HepG2 (cell line): ENCODE results near the gene TTC28.

Experiments used
- CEBPB ChIP-seq: IDR thresholded peaks from 2 replicates; pipeline ENCODE4 v1.6.1; 2011; ENCODE audit warnings: low read depth, low read length, improper control_type of control experiment, borderline replicate concordance
- IKZF1 ChIP-seq: fragments of 450-650 bp; IDR thresholded peaks from 2 replicates; pipeline ENCODE4 v1.7.1; 2016
- ISL2 ChIP-seq: sonication (generic); formaldehyde crosslinking; IDR thresholded peaks from 2 replicates; pipeline ENCODE4 v1.5.0; 2020; ENCODE audit warnings: missing genetic modification reagents
- POLR2A ChIP-seq, 2 experiments: IDR thresholded peaks; 2 replicates each; pipeline ENCODE4 v1.6.1; 2011; ENCODE audit warnings: low read depth in 2 of 2, low read length in 2 of 2, mild to moderate bottlenecking in 1 of 2, moderate library complexity in 1 of 2; ENCODE audit not compliant: insufficient read depth in 1 of 2
- RBM22 ChIP-seq: fragments of 200-400 bp; formaldehyde crosslinking; optimal IDR thresholded peaks from 2 replicates; pipeline ENCODE3; 2017; ENCODE audit warnings: mild to moderate bottlenecking, low read length, moderate library complexity
- ZFYVE20 ChIP-seq: sonication (generic); formaldehyde crosslinking; IDR thresholded peaks from 2 replicates; pipeline ENCODE4 v1.8.0; 2023; ENCODE audit warnings: low read depth, mild to moderate bottlenecking, moderate library complexity, missing genetic modification reagents, borderline replicate concordance
- TF ChIP-seq, protein P1 (sequence below): sonication (generic); formaldehyde crosslinking; IDR thresholded peaks from 2 replicates; pipeline ENCODE4 v1.5.0; 2020; ENCODE audit warnings: mild to moderate bottlenecking, missing genetic modification reagents, moderate library complexity
- TF ChIP-seq, protein P2 (sequence below): sonication (generic); formaldehyde crosslinking; IDR thresholded peaks from 2 replicates; pipeline ENCODE4 v1.5.1; 2020; ENCODE audit warnings: mild to moderate bottlenecking, missing genetic modification reagents, moderate library complexity

DNA sequence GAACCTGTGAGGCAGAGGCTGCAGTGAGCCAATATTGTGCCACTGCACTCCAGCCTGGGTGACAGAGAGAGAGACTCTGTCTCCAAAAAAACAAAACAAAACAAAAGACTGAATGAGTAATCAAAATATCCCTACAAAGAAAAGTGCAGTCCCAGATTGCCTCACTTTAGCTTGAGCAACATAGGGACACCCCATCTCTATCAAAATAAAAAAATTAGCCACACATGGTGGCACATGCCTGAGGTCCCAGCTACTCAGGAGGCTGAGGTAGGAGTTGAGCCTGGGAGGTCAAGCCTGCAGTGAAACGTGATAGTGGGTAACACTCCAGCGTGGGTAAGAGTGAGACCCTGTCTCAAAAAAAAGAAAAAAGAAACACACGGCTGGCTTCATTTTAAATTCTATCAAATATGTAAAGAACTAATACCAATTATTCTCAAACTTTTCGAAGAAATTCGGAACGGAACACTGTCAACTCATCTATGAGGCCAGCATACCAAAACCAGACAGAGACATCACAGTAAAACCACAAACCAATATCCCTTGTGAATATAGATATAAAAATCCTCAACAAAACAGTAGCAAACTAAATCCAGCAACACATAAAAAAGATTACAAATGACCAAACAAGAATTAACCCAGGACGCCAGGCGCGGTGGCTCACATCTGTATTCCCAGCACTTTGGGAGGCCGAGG, 49.1 kb upstream of the TTC28 start:
- TF ChIP-seq, protein P1, sequence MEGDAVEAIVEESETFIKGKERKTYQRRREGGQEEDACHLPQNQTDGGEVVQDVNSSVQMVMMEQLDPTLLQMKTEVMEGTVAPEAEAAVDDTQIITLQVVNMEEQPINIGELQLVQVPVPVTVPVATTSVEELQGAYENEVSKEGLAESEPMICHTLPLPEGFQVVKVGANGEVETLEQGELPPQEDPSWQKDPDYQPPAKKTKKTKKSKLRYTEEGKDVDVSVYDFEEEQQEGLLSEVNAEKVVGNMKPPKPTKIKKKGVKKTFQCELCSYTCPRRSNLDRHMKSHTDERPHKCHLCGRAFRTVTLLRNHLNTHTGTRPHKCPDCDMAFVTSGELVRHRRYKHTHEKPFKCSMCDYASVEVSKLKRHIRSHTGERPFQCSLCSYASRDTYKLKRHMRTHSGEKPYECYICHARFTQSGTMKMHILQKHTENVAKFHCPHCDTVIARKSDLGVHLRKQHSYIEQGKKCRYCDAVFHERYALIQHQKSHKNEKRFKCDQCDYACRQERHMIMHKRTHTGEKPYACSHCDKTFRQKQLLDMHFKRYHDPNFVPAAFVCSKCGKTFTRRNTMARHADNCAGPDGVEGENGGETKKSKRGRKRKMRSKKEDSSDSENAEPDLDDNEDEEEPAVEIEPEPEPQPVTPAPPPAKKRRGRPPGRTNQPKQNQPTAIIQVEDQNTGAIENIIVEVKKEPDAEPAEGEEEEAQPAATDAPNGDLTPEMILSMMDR: no peak
- TF ChIP-seq ISL2 (no peak), ZFYVE20 (CRISPR knock-in tag) (no peak), CEBPB (no peak), RBM22 (no peak), IKZF1 (no peak), POLR2A (IDR thresholded peaks at IDR 0.05; ENCODE audit: insufficient read depth in 1 of 2, low read depth in 2 of 2, low read length in 2 of 2) (no peak)
- TF ChIP-seq, protein P2, sequence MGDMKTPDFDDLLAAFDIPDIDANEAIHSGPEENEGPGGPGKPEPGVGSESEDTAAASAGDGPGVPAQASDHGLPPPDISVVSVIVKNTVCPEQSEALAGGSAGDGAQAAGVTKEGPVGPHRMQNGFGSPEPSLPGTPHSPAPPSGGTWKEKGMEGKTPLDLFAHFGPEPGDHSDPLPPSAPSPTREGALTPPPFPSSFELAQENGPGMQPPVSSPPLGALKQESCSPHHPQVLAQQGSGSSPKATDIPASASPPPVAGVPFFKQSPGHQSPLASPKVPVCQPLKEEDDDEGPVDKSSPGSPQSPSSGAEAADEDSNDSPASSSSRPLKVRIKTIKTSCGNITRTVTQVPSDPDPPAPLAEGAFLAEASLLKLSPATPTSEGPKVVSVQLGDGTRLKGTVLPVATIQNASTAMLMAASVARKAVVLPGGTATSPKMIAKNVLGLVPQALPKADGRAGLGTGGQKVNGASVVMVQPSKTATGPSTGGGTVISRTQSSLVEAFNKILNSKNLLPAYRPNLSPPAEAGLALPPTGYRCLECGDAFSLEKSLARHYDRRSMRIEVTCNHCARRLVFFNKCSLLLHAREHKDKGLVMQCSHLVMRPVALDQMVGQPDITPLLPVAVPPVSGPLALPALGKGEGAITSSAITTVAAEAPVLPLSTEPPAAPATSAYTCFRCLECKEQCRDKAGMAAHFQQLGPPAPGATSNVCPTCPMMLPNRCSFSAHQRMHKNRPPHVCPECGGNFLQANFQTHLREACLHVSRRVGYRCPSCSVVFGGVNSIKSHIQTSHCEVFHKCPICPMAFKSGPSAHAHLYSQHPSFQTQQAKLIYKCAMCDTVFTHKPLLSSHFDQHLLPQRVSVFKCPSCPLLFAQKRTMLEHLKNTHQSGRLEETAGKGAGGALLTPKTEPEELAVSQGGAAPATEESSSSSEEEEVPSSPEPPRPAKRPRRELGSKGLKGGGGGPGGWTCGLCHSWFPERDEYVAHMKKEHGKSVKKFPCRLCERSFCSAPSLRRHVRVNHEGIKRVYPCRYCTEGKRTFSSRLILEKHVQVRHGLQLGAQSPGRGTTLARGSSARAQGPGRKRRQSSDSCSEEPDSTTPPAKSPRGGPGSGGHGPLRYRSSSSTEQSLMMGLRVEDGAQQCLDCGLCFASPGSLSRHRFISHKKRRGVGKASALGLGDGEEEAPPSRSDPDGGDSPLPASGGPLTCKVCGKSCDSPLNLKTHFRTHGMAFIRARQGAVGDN (CRISPR knock-in tag): no peak
